Activated CD4-positive, alpha-beta T cell treated with anti-CD3 and anti-CD28 coated beads for 4 hours (primary cell): ENCODE measurements around the gene SPATA21.
A peak's percentile ranks its signal among the peaks of the same experiment; 100 is the strongest.

Experiments
- DNase-seq, 2 donors: peaks; one replicate each; pipeline ENCODE4 v3.0.0-alpha.2; 2020

The SPATA21 gene

DNA sequence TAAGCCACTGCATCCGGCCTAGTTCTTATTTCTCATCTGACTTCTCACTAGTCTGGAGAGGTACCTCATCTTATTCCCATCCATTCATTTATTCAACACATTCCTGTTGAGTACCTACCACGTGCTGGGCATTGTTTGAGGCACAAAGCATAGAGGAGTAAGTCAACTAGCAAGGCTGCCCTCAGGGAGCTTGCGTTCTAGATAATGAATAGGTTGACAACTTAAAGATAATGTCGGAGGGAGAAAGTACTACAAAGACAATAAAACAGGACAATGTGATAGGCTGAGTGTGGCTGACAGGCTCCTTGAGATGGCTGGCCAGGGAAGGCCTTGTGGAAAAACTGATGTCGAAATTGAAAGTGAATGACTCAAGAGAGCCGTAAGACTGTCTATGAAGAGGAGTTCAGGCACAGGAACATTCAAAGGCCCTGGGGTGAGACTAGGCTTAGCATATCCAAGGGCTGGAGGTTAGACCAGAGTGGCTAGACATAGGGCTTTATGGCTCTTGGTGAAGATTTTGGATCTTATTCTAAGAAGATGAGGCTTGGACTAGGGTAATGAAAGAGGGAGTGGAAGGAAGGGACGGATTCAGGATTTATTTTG is 18.3 kb downstream of the SPATA21 start:
- no peak for DNase-seq

DNA sequence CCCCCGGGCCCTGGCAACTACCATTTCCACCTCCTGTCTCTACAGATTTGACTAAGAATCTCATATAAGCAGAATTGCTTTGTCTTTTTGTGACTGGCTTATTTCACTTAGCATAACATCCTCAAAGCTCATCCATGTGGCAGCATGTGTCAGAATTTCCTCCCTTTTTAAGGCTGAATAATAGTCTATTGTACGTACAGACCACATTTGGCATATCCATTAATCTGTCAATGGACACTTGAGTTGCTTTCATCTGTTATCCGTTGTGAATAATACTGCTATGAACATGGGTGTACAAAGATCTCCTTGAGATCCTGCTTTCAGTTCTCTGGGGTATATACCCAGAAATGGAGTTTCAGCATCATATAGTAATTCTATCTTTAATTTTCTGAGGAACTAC is 24.0 kb downstream of the SPATA21 start:
- DNase-seq = no peak

- no peak for DNase-seq
Observed at GRCh38 chr1:16410803-16411202, 26.4 kb downstream of the SPATA21 start.

- DNase-seq = no peak
Observed at GRCh38 chr1:16409536-16410152, 27.6 kb downstream of the SPATA21 start.

GRCh38 chr1:16406868-16407267 is 30.4 kb downstream of the SPATA21 start:
- no peak for DNase-seq

DNA sequence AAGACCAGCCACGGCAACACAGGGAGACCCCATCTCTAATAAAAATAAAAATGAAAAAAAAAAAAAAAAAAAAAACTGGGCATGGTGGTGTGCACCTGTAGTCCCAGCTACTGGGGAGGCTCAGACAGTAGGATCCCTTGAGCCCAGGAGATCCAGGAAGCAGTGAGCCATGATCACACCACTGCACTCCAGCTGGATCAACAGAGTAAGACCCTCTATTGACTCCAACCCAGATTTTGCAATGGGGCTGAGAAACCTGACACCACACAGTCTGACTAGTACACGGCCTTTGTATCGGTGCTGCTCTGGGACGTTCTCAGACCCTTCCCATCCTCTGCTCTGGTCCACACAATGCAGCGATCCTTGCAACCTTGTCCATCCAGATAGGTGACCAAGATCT is 31.8 kb downstream of the SPATA21 start:
- no peak for DNase-seq

DNA sequence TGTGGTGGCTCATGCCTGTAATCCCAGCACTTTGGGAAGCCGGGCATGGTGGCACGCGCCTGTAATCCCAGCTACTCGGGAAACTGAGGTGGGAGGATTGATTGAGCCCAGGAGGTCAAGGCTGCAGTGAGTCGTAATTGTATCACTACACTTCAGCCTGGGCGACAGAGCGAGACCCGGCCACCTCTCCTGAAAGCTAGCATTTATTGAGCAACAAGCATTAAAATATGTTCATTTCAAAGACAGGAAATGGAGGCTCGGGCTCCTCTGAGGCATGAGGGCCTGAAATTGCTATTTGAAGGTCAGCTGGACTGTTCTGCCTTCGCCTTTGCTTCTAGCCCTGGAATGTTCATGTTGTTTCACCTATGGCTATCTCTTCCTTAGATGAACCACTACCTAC is 34.5 kb downstream of the SPATA21 start:
- DNase-seq = no peak

DNA sequence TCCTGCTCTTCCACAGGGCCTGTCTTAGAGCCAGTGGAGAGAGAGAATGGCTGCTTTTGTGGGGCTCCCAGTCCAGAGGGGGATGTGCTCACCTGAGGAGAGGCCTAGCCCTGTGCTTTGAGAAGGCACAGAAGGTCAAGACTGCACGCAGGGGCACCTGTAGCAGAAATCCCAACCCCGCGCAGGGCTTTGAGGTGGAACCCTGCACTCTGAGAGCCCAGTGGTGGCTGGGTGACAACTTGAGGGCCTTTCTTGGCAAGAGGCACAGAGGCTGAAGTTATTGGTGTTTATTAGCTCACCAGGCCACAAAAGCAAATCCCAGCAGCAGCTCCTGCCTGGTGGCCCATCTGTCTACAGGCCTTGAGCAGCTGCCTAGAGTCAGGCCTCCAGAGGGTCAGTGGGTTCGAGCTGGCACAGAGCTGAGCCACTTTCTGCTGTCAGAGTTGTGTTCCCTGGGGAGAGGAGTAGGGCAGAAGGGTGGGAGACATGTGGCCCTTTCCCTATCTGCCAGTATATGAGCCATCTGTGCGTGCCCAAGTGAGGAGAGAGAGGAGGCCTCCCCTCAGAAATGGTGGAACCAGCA is 38.8 kb downstream of the SPATA21 start:
- no peak for DNase-seq

GRCh38 chr1:16397120-16397519 is 40.1 kb downstream of the SPATA21 start:
- DNase-seq = no peak

GRCh38 chr1:16396591-16396990 is 40.6 kb downstream of the SPATA21 start:
- no peak for DNase-seq

GRCh38 chr1:16394977-16395376 is 42.2 kb downstream of the SPATA21 start:
- DNase-seq = no peak

GRCh38 chr1:16393570-16394521 is 43.4 kb downstream of the SPATA21 start:
- no peak for DNase-seq

DNA sequence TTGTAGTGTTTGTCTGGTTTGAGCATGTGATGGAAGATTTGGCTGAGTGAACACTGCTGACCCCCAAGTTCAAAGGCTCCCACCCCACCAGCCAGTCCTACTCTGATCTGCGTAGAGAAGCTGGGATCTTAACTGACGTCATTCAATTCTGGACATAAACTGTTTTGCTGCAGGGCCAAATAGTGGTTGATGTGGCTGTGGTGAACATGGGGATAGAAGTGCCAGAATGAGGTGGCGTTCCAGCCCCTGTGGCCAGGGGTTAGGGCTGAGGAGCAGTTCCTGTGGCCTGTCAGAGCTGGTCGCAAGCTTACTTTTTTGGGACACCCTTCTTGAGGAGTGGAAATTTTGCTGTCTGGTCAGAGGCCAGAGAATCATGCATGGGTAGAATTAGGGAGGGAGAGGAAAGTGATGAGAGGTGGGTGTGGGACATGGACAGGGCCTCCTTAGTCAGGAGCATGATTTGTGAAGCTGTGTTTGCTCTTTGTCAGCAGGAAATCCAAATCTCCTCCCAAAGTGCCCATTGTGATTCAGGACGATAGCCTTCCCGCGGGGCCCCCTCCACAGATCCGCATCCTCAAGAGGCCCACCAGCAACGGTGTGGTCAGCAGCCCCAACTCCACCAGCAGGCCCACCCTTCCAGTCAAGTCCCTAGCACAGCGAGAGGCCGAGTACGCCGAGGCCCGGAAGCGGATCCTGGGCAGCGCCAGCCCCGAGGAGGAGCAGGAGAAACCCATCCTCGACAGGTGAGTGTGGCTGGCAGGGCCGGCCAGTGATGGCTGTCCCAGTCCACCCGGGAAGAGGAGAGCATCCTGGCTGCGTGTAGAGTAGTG is 44.3 kb downstream of the SPATA21 start:
- no peak for DNase-seq

DNA sequence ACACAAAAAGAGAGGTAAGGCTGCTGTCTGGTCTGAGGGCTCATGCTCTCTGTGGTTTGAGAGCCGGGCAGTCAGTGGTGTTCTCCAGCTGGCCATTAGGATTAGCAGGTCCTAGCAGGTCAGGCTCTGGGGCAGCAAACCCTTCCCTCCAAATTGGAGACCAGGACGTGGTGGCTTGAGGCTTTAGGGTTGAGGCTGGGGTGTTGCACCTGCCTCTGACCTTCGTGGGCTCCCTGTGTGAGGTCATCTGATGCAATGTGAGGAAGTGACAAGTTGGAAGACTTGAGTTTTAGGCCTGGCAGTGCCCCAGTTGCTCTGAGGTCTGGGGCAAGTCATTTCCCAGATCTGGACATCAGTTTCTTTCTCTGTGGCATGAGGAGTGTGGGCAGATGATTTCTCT is 45.8 kb downstream of the SPATA21 start:
- DNase-seq = no peak

DNA sequence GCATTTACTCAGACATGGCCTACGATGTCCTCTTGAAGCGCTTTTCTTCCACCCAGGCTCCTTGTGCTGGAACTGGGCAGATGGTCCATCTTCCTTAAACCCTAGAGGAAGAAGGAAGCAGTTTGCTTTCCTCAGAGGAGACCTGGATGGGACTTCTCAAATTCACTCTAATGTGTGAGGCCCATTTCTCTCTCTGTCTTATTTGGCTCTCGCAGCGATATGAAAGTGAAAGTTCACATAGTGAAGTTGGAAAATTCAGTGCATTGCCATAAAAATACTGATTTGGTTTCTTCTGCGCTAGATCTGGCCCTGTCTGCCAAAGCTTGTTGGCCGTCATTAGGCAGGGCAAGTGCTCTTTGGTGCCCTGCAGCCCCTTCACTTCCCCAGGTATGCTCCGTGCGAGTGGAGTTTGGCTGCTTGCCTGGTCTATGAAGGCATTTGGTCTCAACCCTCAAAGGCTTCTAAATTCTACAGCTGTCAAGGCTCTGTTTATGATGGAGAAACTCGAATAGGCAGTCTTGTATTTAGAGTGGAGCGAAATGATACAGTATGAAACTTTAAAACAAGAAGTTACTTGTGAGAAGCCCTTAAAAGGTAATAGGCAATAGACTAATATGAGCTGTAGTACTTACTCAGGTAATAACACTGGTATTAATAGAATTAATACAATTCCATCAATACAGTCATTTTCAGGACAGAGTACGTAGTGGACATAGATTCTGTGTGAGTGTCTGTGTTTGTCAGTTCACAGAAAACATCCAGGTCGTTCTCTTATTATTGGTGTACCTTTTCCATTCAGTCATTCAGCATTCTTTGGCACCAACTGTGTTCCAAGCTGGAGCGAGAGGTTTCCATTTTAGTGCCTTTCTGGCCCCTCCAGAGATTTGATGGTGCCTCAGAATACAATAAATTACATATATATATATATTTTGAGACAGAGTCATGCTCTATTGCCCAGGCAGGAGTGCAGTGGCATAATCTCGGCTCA is 49.7 kb downstream of the SPATA21 start:
- DNase-seq = peak in 1 of 2 donors; percentile 13

DNA sequence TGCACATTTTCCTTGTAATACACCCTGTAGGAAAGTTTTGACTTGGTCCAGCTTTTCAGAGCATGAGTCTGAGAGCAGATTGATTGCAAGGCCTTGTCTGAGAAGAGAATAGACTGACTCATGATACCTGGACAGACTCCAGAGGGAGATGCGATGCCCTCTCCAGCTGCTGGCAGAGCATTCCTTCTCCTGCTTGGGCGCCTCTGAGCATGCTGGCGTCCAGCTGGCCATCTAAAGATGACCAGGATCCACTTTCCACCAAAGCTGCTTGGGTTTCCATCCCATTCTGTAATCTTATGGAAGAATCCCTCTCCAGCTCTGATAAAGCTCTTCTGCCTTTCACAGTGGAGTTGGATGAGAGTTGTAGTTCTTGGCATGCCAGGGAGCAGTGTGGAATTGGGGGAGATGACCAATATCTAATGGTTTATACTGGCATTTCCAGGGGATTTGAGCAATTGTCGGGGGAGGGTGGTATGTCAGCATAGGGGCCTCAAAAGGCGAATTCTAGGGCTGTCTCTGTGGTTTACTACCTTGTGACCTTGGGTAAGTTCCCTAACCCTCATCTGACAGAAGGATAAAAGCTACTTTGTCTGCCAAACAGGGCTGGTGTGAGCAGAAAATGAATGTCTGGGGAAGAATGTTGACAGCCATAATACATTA is 50.6 kb downstream of the SPATA21 start:
- DNase-seq = no peak

- DNase-seq = no peak
Observed at GRCh38 chr1:16385659-16386453, 51.4 kb downstream of the SPATA21 start.

DNA sequence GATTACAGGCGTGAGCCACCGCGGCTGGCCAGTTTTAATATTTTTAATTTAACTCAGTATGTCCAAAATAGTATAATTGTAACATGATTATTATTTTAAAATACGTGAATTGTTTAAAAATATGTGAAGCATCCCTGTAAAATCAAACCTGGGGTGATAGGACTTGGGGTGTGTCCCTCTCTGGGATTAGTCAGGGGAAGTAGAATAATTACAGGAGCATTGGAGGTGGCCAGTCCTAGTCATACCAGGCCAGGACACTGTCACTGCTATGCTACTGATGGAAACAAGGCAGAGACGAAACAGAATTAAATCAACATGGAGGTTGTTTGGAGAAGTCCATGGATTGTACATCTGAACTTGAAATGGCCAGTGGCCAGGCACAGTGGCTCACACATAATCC is 53.3 kb downstream of the SPATA21 start:
- no peak for DNase-seq

DNA sequence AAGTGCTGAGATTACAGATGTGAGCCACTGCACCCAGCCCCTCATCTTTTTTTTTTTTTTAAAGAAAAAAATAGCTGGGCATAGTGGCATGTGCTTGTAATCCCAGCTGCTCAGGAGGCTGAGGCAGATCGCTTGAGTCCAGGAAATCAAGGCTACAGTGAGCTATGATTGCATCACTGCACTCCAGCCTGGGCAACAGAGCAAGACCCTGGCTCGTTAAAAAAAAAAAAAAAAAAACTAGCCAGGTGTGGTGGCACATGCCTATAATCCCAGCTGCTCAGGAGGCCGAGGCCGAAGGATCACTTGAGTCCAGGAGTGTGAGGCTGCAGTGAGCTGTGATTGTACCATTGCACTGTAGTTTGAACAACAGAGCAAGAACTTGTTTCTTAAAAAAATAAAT is 56.4 kb downstream of the SPATA21 start:
- no peak for DNase-seq

- DNase-seq = no peak
Observed at GRCh38 chr1:16378443-16378842, 58.8 kb downstream of the SPATA21 start.
